Stimulated activated CD8-positive, alpha-beta memory T cell treated with anti-CD3 and anti-CD28 coated beads, Interleukin-12 subunit alpha, Interleukin-12 subunit beta, amount 100 ng/mL, for 4 hours (primary cell): ENCODE data around the gene TNS1.
"Not testable (repeated sequence)": the region's sequence is repeated elsewhere in the genome, so short reads cannot be mapped to it uniquely, and the experiment has no call there.

Experiments
- DNase-seq: peaks from one replicate; pipeline ENCODE4 v3.0.0-alpha.2; 2020; ENCODE audit warnings: low read depth

The TNS1 gene

GRCh38 chr2:217795706-217796465 lies 206.9 kb downstream of the TNS1 start:
- DNase-seq: no peak

GRCh38 chr2:217795067-217795466 lies 207.7 kb downstream of the TNS1 start:
- DNase-seq: no peak

- DNase-seq: no peak
These were observed 208.4 kb downstream of the TNS1 start for GRCh38 chr2:217794133-217794986.

- no peak for DNase-seq
These were observed 209.1 kb downstream of the TNS1 start for GRCh38 chr2:217793566-217794132.

- no peak for DNase-seq
These were observed 209.9 kb downstream of the TNS1 start for GRCh38 chr2:217792626-217793527.

GRCh38 chr2:217791551-217791950 lies 211.2 kb downstream of the TNS1 start:
- no peak for DNase-seq

GRCh38 chr2:217790681-217791392 lies 212.0 kb downstream of the TNS1 start:
- DNase-seq: no peak

- no peak for DNase-seq
These were observed 212.6 kb downstream of the TNS1 start for GRCh38 chr2:217790195-217790594.

GRCh38 chr2:217789736-217790181 lies 213.0 kb downstream of the TNS1 start:
- DNase-seq: no peak

GRCh38 chr2:217789003-217789735 lies 213.6 kb downstream of the TNS1 start:
- peak; percentile 50 for DNase-seq

GRCh38 chr2:217788669-217789002 lies 214.2 kb downstream of the TNS1 start:
- DNase-seq: no peak

GRCh38 chr2:217787160-217787877 lies 215.5 kb downstream of the TNS1 start:
- no peak for DNase-seq

- DNase-seq: not testable (repeated sequence)
These were observed 216.2 kb downstream of the TNS1 start for GRCh38 chr2:217786560-217786959.

- peak; percentile 37 for DNase-seq
These were observed 217.2 kb downstream of the TNS1 start for GRCh38 chr2:217785544-217786045.

GRCh38 chr2:217784996-217785543 lies 217.7 kb downstream of the TNS1 start:
- no peak for DNase-seq

- no peak for DNase-seq
These were observed 219.6 kb downstream of the TNS1 start for GRCh38 chr2:217783243-217783642.

- DNase-seq: no peak
These were observed 224.9 kb downstream of the TNS1 start for GRCh38 chr2:217777906-217778305.

GRCh38 chr2:217776631-217777030 lies 226.2 kb downstream of the TNS1 start:
- DNase-seq: no peak

GRCh38 chr2:217775920-217776503 lies 226.8 kb downstream of the TNS1 start:
- no peak for DNase-seq
